Measurements from ENCODE around the gene RNU1-2.
"Not testable (repeated sequence)": the region's sequence is repeated elsewhere in the genome, so short reads cannot be mapped to it uniquely, and the experiment has no call there.

RNU1-2 gene

DNA sequence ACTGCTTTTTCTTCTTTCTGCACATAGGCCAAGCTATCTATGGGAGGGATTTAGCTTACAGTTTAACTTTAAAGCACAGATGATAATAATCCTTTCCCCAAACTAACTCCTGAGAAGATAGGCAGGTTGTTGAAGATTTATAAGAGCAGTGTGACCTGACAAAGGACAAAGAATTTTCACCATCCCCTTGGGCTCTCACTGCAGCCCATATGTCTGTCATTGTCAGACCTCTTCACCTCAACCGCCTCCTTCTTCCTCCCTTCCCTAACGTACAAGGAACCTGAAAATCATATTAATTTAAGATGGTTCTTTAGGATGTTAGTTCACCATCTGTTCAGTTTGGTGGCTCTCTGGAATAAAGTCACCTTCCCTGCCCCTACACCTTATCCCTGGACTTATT, 5.0 kb downstream of the RNU1-2 start:
- TF ChIP-seq, protein P1, sequence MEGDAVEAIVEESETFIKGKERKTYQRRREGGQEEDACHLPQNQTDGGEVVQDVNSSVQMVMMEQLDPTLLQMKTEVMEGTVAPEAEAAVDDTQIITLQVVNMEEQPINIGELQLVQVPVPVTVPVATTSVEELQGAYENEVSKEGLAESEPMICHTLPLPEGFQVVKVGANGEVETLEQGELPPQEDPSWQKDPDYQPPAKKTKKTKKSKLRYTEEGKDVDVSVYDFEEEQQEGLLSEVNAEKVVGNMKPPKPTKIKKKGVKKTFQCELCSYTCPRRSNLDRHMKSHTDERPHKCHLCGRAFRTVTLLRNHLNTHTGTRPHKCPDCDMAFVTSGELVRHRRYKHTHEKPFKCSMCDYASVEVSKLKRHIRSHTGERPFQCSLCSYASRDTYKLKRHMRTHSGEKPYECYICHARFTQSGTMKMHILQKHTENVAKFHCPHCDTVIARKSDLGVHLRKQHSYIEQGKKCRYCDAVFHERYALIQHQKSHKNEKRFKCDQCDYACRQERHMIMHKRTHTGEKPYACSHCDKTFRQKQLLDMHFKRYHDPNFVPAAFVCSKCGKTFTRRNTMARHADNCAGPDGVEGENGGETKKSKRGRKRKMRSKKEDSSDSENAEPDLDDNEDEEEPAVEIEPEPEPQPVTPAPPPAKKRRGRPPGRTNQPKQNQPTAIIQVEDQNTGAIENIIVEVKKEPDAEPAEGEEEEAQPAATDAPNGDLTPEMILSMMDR (IDR thresholded peaks at IDR 0.05; ENCODE audit: borderline replicate concordance, insufficient read depth, low read depth, low read length), result peak; percentile 19; the same call in 1 of the 2 replicates
- H3K4me3 ChIP-seq (ENCODE audit: low read depth, low read length), result no peak overlapping the region

GRCh38 chr1:16901371-16901770, 5.6 kb downstream of the RNU1-2 start:
- not testable (repeated sequence) for H3K4me3 ChIP-seq (ENCODE audit: low read depth, low read length)

DNA sequence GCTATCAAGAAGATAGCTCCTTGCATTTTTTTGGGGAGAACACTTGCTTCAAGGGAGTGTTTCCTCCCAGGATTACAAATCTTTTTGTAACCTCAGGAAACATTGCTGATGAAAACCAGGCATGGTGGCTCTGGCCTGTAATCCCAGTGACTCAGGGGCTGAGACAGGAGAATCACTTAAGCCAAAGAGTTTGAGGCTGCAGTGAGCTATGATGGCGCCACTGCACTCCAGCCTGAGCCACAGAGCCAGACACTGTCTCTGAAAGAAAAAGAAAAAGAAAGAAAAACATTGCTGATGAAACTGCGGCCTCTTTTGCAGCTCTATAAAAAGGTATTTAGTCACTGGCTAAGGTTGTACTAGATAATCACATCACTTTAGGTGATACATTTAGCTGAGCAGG, 7.3 kb downstream of the RNU1-2 start:
- TF ChIP-seq, protein P1 (IDR thresholded peaks at IDR 0.05; ENCODE audit: borderline replicate concordance, insufficient read depth, low read depth, low read length), result no peak
- no peak overlapping the region for H3K4me3 ChIP-seq (ENCODE audit: low read depth, low read length)

DNA sequence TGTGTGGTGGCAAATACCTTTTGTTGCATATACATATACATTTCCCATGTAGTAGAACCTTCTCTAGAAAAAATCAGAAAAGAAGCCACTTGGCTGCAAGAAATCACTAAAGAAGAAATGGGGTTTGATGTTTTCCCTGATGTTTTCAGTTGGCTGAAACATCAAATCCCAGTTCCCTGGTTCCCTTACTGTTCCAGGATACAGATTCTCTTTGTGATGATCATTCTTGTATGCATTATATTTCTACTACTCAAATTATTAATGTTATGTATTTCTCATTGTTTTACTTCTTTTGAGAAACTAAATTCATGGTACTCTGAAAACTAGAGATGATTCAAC, 7.6 kb downstream of the RNU1-2 start:
- TF ChIP-seq, protein P1 (IDR thresholded peaks at IDR 0.05; ENCODE audit: borderline replicate concordance, insufficient read depth, low read depth, low read length), result no peak
- H3K4me3 ChIP-seq (ENCODE audit: low read depth, low read length), result no peak overlapping the region

DNA sequence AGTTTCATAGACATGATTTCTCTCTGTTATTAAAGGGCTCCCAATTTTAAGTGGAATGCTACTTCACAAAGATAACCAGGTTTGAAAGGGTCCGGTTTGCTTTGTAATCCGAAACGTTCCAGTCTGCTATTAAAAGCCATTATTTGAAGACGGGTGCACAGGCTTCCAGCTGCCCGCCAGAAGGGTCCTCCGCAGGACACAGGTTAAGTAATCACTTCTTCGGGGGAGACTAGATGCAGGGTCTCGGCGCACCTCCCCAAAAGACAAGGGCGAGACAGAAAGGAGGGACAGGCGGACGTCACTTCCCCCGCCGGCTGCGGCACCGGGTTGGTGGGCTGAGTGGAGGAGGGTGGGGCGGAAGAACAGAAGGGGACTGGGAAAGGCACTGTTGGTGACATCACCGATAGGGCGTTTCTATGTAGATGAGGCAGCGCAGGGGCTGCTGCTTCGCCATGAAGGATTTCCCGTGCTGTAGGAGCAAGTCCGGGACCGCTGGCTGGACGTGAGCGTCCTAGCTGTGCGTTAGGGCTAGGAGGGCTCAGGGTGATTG, 8.9 kb downstream of the RNU1-2 start:
- peak overlapping the region; percentile 50 for H3K4me3 ChIP-seq (ENCODE audit: low read depth, low read length)
- TF ChIP-seq, protein P1 (IDR thresholded peaks at IDR 0.05; ENCODE audit: borderline replicate concordance, insufficient read depth, low read depth, low read length), result no peak

DNA sequence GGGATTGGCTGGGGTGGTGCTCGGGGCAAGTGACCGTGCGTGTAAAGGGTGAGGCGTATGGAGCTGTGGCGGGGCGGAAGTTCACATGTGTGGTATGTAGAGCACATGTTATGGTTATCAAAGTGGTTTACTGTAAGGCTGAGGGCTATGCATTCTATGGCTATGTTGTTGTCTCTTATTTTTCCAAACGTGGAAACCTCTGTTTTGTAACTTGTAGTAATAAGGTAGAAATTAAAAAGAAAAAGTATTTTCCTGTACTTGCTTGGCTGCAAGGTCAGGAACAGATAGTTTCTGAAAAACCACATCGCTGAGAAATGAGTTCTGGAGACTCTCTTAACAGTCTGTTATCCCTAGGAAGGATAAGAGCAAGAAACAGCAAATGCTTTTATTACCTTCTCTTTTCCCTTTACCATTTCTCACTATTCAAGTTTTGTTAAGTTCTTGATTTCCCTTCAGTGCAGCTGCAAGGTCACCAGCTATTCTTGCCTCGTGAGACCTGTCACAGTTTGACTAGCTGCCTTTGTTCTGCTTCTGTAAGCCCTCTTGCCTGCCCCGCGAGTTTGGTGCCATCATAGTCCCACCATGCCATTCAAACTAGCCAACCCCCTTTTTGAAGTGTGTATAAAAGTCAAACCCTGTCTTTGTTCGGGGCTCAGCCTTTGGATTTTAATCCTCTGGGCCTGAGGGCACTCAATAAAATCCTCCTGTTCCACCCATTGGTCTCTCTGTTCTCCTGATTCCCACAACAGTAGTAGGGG, 9.5 kb downstream of the RNU1-2 start:
- TF ChIP-seq, protein P1 (IDR thresholded peaks at IDR 0.05; ENCODE audit: borderline replicate concordance, insufficient read depth, low read depth, low read length), result no peak
- peak overlapping the region; percentile 50 for H3K4me3 ChIP-seq (ENCODE audit: low read depth, low read length)

- H3K4me3 ChIP-seq (ENCODE audit: low read depth, low read length), result no peak overlapping the region
- TF ChIP-seq, protein P1 (IDR thresholded peaks at IDR 0.05; ENCODE audit: borderline replicate concordance, insufficient read depth, low read depth, low read length), result no peak
These were observed 10.3 kb downstream of the RNU1-2 start for GRCh38 chr1:16905868-16906702.
